ENCODE measurements around the gene AR. TPM values are rescaled to one million over a fixed set of nuclear protein-coding genes. Genes with fewer than 3 reads are reported as not detected.
"Not testable (repeated sequence)": the region's sequence is repeated elsewhere in the genome, so short reads cannot be mapped to it uniquely, and the experiment has no call there.

Gene AR
- total RNA-seq, 2 experiments from 2014 or later, result not detected

GRCh38 chrX:67635424-67635823 is 91.6 kb downstream of the AR start:
- H3K4me1 Mint-ChIP-seq (ENCODE audit: low read depth), result no peaks in the 10 kb centered on the region
- ATAC-seq (ENCODE audit: poor library complexity) (no peak), DNase-seq (no peak)
- Histone ChIP-seq H3K4me3 (ENCODE audit: low read length) (no peak overlapping the region), H3K9me3 (ENCODE audit: control insufficient read depth in 1 of 2, insufficient read depth in 1 of 2, low read length in 2 of 2) (no peaks in the 10 kb centered on the region), H3K27me3 (ENCODE audit: control insufficient read depth in 1 of 2, insufficient read depth in 2 of 2, low read length in 2 of 2) (no peaks in the 10 kb centered on the region), H3K4me1 (ENCODE audit: insufficient read depth, low read length) (no peaks in the 10 kb centered on the region), H3K27ac (ENCODE audit: low read depth in 1 of 2, low read length in 2 of 2) (no peak overlapping the region), H3K36me3 (ENCODE audit: insufficient read depth, low read length) (no peaks in the 10 kb centered on the region)
- no peak overlapping the region for H3K4me3 Mint-ChIP-seq
- intact Hi-C loops (cut with DNase I, micrococcal nuclease), result no loop called here
- no peak overlapping the region for H3K27ac Mint-ChIP-seq
- TF ChIP-seq CTCF (IDR thresholded peaks at IDR 0.05), result no peak
- ChIA-PET CTCF (no interaction called here), POLR2A (no interaction called here)
- no peaks in the 10 kb centered on the region for H3K36me3 Mint-ChIP-seq (ENCODE audit: low read depth)
- no peaks in the 10 kb centered on the region for H3K27me3 Mint-ChIP-seq
- no peaks in the 10 kb centered on the region for H3K9me3 Mint-ChIP-seq

GRCh38 chrX:67636532-67636931 is 92.7 kb downstream of the AR start:
- Histone ChIP-seq H3K36me3 (ENCODE audit: insufficient read depth, low read length) (no peaks in the 10 kb centered on the region), H3K27me3 (ENCODE audit: control insufficient read depth in 1 of 2, insufficient read depth in 2 of 2, low read length in 2 of 2) (no peaks in the 10 kb centered on the region), H3K4me1 (ENCODE audit: insufficient read depth, low read length) (no peaks in the 10 kb centered on the region), H3K9me3 (ENCODE audit: control insufficient read depth in 1 of 2, insufficient read depth in 1 of 2, low read length in 2 of 2) (no peaks in the 10 kb centered on the region), H3K4me3 (ENCODE audit: low read length) (no peak overlapping the region), H3K27ac (ENCODE audit: low read depth in 1 of 2, low read length in 2 of 2) (no peak overlapping the region)
- no peak overlapping the region for H3K27ac Mint-ChIP-seq
- H3K4me1 Mint-ChIP-seq (ENCODE audit: low read depth), result no peaks in the 10 kb centered on the region
- intact Hi-C loops (cut with DNase I, micrococcal nuclease), result no loop called here
- CTCF ChIA-PET, result no interaction called here
- no peaks in the 10 kb centered on the region for H3K9me3 Mint-ChIP-seq
- no peak overlapping the region for H3K4me3 Mint-ChIP-seq
- DNase-seq (no peak), ATAC-seq (ENCODE audit: poor library complexity) (no peak)
- POLR2A ChIA-PET, result interaction anchor here (0.5 kb wide), 1 partner anchor 11 kb away, joined by 3 read pairs; no protein-coding TSS in a partner anchor
- TF ChIP-seq CTCF (IDR thresholded peaks at IDR 0.05), result no peak
- H3K36me3 Mint-ChIP-seq (ENCODE audit: low read depth), result no peaks in the 10 kb centered on the region
- H3K27me3 Mint-ChIP-seq, result no peaks in the 10 kb centered on the region

GRCh38 chrX:67637293-67637692 is 93.5 kb downstream of the AR start:
- H3K36me3 Mint-ChIP-seq (ENCODE audit: low read depth); H3K4me3 ChIP-seq (ENCODE audit: low read length); intact Hi-C loops (cut with DNase I, micrococcal nuclease); H3K27ac ChIP-seq (ENCODE audit: low read depth in 1 of 2, low read length in 2 of 2); POLR2A ChIA-PET; H3K27me3 ChIP-seq (ENCODE audit: control insufficient read depth in 1 of 2, insufficient read depth in 2 of 2, low read length in 2 of 2); H3K4me1 ChIP-seq (ENCODE audit: insufficient read depth, low read length); H3K9me3 ChIP-seq (ENCODE audit: control insufficient read depth in 1 of 2, insufficient read depth in 1 of 2, low read length in 2 of 2); H3K36me3 ChIP-seq (ENCODE audit: insufficient read depth, low read length); H3K9me3 Mint-ChIP-seq; DNase-seq; H3K27ac Mint-ChIP-seq; CTCF ChIA-PET; H3K4me1 Mint-ChIP-seq (ENCODE audit: low read depth); ATAC-seq (ENCODE audit: poor library complexity); H3K27me3 Mint-ChIP-seq; H3K4me3 Mint-ChIP-seq: not testable (repeated sequence)

GRCh38 chrX:67648361-67648760 is 104.5 kb downstream of the AR start:
- H3K4me1 Mint-ChIP-seq (ENCODE audit: low read depth), result no peaks in the 10 kb centered on the region
- ChIA-PET CTCF (no interaction called here), POLR2A (no interaction called here)
- H3K36me3 Mint-ChIP-seq (ENCODE audit: low read depth), result no peaks in the 10 kb centered on the region
- DNase-seq (no peak), ATAC-seq (ENCODE audit: poor library complexity) (no peak)
- H3K36me3 ChIP-seq (ENCODE audit: insufficient read depth, low read length), result no peaks in the 10 kb centered on the region
- H3K9me3 ChIP-seq (ENCODE audit: control insufficient read depth in 1 of 2, insufficient read depth in 1 of 2, low read length in 2 of 2), result no peaks in the 10 kb centered on the region
- no peaks in the 10 kb centered on the region for H3K4me1 ChIP-seq (ENCODE audit: insufficient read depth, low read length)
- H3K27ac Mint-ChIP-seq, result no peak overlapping the region
- no peak overlapping the region for H3K27ac ChIP-seq (ENCODE audit: low read depth in 1 of 2, low read length in 2 of 2)
- intact Hi-C loops (cut with DNase I, micrococcal nuclease), result no loop called here
- no peaks in the 10 kb centered on the region for H3K27me3 ChIP-seq (ENCODE audit: control insufficient read depth in 1 of 2, insufficient read depth in 2 of 2, low read length in 2 of 2)
- no peaks in the 10 kb centered on the region for H3K27me3 Mint-ChIP-seq
- H3K4me3 ChIP-seq (ENCODE audit: low read length), result no peak overlapping the region
- no peaks in the 10 kb centered on the region for H3K9me3 Mint-ChIP-seq
- TF ChIP-seq CTCF (IDR thresholded peaks at IDR 0.05), result no peak
- no peak overlapping the region for H3K4me3 Mint-ChIP-seq

Data from CD4-positive, alpha-beta T cell (primary cell).